ENCODE data around the gene PTPRG.
"Not testable (repeated sequence)": the region's sequence is repeated elsewhere in the genome, so short reads cannot be mapped to it uniquely, and the experiment has no call there.

Gene PTPRG

DNA sequence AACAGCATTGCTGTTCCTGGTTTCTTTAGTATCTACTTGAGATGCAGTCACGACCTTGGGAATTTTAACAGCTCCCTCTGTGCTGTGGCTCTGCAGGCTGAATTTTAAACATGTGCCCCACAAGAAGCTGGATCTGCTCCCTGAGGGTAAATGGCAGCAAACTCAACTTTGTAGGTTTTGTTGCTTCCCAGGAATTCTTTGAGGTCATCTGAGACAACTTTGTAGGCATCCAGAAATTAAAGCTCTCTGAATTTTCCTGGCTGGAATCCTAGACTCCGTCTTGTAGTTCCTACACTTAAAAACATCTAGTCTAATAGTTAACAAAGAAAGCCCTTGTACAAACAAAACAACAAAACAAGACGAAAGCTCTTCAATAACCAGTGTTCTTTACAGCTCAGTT, 445.7 kb downstream of the PTPRG start:
- no peak for DNase-seq (ENCODE audit: low read depth in 2 of 2)

DNA sequence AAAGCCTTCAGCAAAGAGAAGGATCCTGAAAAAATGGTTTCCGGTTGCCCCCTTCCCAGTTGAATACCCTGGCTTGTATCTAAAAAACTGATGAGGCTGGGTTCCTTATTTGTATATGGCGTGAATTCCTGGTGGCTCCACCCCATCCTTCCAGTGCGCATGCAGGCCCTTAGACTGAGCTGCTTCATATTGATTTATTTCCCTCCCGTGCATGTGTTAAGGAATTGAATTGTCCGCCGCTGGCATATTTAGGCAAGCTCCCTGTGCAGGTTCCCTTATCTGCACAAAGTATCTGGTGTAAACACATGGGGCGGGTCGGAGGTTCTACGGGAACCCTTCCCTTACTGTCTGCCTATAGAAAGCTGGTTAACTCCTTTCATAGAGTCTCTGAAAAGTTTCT, 449.6 kb downstream of the PTPRG start:
- no peak for DNase-seq (ENCODE audit: low read depth in 2 of 2)

DNA sequence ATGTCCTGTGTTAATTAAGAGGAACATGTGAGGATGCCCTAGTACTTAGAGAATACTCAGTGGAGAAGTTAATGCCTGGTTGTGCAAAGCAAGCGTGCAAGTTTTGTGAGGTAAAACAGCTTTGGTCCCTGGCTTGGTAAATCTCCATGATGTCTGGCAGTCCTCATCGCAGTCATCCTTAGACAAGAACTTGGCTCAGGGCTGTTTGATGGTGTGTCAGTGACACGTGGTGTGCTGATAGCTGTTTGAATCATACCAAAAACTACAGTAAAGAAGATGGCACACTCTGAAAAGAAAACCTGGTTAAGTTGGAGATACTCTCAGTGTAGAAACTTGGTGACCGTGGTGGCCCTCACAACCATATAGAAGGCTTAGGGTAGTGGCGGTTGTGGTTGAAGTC, 450.3 kb downstream of the PTPRG start:
- DNase-seq (ENCODE audit: low read depth in 2 of 2) = no peak

DNA sequence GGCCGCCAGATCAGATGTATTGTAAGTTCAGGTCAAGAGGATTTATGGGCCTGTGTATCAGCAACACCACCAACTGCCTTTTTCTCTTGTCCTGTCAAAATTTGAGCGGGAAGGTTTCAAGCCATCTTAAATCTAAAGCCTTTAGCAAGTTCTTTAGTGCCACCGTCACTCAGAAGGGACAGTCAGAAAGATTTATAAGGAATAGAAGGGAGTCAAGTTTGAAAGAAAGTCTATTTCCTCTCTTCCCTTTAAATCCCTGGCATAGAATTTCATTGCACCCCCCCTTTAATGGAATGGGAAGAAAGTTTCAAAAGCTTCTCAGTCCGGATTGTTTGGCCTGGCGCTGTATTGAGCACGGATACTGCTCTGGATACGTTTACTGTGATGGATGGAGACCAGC, 452.6 kb downstream of the PTPRG start:
- no peak for DNase-seq (ENCODE audit: low read depth in 2 of 2)

DNA sequence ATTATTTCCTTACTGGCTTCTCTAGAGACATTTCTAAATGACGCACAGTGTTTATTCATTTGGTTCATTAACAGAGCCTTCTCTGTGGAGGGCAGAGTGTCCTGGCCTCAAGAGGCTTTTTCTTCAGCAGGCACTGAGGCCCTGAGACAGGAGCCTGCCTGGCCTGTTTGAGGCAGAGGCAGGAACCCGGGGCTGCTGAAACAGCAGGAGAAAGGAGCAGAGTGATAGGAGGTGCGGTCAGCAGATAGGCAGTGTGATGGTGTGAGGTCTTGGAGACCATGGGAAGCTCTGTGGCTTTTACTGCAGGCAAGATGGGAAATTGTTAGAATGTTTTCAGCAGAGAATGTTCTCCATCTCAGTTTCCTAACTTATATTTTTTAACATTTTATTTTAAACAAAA, 453.7 kb downstream of the PTPRG start:
- no peak for DNase-seq (ENCODE audit: low read depth in 2 of 2)

DNA sequence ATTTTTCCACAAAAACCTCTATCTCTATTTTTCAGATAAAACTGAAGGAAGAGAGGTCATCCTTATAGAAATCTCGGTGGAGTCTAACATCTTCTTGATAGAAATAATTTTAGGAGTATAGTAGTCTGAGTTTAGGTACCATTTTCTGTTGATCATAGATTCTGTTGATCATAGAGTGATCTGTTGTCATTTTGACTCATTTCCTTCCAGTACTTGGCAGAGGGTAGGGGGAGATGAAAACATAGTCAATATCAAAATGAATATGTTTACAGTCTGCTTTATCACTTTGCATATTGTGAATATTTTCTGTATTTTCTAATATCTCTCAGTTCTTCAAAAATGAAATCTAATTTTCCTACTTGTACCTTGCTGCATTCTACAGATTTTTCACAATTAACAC, 458.5 kb downstream of the PTPRG start:
- no peak for DNase-seq (ENCODE audit: low read depth in 2 of 2)

DNA sequence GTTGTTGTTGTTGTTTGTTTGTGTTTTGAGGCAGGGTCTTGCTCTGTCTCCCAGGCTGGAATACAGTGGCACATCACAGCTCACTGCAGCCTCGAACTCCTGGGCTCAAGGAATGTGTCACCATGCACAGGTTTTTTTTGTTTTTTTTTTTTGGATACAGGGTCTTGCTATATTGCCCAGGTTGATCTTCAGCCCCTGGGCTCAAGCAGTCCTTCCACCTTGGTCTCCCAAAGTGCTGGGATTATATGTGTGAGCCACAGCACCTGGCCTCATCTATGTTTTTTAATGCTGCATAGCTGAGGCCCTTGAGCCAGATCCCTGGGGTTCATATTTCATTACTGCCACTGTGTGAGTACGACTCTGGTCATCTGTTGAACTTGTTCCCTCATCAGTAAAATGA, 459.3 kb downstream of the PTPRG start:
- no peak for DNase-seq (ENCODE audit: low read depth in 2 of 2)

DNA sequence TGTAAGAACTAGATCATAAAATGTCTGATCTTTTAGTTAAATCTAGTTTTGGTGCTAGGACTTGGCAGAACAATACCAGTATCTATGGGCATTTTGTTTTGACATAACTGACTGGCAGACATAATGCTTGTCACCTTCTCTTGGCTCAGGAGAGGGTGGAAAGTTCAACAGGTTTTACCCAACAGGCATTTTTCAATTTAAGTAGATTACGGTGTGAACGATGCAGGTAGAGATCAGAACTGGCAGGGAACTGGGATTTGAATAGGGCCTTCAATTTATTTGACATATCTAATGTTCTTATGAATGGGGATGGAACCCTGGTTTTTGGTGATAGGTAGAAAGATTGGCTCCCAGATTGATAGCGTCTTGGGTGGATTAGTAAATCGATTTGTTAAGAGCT, 460.9 kb downstream of the PTPRG start:
- DNase-seq (ENCODE audit: low read depth in 2 of 2) = no peak

DNA sequence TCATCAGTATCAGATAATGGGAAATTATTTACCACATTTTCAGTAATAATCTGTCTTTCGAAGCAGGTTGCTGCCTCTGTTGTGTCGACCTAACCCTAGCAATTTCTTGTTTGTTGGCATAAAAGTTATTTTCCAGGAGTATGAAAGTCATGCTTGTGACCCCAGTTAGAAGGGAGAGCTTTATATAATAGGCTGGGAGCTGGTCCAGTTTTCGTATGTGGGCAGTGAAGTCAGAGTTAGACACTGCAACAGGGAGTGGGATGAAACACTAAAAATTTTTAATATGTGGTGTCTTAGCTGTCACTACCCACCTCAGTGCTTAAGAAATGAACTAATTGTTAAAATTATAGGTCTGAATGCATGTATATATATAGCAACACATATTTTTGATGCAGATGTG, 463.5 kb downstream of the PTPRG start:
- no peak for DNase-seq (ENCODE audit: low read depth in 2 of 2)

DNA sequence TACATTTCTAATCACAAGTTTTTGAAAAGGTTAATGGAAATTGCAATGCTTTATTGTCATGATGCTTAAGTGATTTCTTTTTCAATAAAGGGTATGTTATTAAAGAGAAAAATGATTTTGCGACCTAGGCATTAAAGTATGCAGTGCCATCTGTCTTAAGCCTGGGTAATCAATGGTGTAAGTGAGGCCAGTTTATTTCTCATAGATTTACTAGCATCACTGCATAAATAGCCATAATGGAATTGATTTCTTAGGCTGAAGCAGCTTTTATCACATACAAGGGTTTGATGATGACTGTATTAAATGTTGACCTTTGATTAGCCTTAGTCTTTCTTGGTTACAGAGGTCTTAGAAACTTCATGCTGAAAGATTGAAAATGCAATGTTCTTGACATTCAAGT, 464.5 kb downstream of the PTPRG start:
- DNase-seq (ENCODE audit: low read depth in 2 of 2) = no peak

DNA sequence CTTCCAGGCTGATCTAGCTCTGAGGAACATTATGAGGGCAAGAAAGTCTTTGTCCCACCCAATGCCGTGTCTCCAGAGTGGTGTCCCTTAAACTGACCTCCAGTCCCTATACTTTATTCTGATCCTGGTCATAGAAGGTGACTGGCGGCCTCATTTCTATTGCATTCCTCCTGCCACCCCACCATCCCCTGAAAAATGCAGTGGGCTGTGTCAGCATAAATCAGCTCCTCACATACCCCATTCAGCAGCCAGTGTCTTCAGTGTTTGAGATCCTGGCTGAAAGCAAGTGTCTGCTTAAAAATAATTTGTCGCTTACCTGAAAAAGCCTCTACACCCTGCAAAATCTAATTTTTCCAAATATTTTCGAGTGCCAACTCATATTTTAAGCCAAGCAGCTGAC, 465.9 kb downstream of the PTPRG start:
- no peak for DNase-seq (ENCODE audit: low read depth in 2 of 2)

DNA sequence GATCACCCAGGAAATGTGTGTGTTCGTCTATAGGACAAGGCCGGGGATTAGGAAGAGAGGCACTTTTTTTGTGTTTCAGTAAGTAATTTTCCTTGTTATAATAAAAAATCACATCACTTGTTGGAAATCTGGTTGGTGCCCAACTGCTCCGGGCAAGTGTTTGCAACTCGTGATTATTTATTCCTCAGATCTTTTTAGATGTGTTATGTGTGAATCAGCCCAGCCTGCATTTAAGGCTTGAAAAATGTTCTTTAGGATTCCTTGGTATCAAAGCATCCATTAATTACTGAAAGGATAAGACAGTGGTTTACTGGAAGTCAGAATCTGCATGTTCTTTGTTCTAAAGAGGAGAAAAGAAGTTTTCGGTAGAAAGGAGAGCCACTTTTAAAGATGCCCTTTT, 466.4 kb downstream of the PTPRG start:
- DNase-seq (ENCODE audit: low read depth in 2 of 2) = no peak

DNA sequence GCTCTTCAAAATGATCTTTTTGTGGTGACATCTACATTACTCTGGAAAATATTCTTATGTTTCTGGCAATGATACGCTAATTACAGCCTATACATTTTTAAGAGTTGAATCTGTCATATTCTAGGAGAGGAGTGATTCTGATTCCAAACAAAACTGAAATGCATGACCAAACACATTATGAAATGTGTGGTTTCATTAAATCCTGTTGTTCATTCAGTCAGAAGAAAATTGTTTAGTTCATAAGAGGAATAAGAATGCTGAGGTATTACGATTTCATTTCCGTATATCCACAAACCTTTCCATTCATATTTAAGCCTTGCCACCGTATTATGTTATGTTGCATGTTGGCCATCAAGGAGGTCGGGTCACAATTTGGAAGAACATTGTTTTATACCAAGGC, 466.9 kb downstream of the PTPRG start:
- DNase-seq (ENCODE audit: low read depth in 2 of 2) = no peak

DNA sequence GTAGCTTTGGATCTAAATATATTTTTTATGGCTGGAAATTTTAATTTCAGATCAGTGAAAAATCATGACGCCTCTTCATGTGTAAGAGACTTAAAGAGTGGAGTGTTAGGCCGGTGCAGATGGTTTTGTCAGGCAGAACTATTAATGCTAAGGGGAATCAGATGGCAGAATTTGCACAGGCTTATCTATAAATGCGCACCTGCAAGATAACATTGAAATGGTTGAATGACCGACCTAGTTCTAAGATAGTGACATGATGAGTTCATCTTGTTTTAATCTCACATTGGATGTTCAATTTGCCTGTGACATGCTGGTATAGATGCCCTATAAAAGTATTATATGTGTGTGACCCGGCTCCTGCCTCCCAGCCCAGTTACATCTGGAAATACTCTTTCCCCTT, 471.4 kb downstream of the PTPRG start:
- DNase-seq (ENCODE audit: low read depth in 2 of 2) = no peak

DNA sequence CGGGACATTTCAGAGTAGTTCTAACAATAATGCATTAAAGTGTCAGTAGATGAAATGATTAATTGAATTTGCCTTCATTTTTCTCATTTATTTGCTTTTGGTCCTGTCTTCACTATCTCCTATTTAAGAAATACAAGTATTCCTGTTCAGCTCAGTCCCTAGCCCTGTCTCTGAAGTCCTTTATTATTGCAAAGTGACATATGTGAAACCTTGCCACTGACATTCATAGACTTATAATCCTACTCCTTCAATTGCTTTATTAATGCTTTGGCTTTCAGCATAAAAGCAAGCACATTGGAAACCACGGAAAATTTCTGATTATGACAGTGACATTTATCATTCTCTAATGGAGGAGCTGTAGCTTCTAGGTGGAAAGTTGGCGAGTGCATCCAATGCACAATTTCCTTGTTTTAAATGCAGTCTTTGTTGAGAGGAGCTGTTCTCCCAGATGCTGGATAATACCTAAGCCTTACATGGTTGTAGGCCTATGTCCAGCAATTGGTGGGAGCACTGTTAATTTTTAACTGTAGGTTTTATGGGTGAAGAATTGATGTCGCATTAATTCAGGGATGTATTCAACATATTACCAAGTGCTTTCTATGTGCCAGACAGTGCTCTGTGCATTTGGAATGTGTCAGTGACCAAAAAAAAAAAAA, 474.2 kb downstream of the PTPRG start:
- DNase-seq (ENCODE audit: low read depth in 2 of 2) = no peak

DNA sequence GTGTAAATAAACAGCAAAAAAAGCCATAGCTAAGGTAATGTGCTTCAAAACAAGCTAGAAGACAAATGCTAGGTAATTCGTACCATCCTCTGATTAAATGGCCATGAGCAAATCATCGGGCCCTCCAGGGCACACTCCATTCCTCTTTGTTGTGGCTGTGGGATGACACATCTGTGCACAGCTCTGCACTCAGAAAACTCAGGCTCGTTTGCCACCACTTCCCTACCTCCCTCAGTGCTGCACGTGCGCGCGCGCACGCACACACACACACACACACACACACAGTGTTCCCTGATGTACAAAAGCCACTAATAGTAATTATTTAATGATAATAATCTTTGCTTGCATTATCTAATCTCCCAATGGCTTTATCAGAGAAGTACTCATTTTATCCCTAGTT, 475.4 kb downstream of the PTPRG start:
- DNase-seq (ENCODE audit: low read depth in 2 of 2) = no peak

DNA sequence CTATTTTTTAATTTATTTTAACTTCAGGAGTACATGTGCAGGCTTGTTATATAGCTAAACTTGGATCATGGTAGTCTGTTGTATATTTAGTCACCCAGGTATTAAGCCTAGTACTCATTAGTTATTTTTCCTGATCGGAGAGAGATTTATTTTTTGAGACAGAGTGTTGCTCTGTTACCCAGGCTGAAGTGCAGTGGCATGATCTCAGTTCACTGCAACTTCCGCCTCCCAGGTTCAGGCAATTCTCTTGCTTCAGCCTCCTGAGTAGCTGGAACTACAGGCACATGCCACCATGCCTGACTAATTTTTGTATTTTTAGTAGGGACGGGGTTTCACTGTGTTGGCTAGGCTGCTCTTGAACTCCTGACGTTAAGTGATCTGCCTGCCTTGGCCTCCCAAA, 477.4 kb downstream of the PTPRG start:
- DNase-seq (ENCODE audit: low read depth in 2 of 2) = not testable (repeated sequence)

DNA sequence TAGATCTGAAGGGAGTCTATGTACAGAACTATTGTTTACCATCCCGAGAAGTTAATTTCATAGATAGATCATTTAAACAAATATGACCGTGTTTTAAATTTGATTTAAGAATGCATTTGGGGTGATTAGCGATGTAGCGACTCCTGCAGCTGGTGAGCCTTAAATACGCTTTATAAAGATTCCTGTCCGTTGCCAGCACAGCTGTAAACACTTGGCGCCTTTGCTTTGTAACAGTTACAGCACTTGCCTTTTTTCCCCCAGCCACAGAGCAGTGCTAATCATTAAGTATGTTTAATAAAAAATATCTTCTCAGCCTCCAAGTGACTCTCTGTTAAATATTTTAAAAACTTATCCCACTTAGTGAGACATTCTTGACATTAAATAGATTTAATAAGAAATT, 478.2 kb downstream of the PTPRG start:
- no peak for DNase-seq (ENCODE audit: low read depth in 2 of 2)

DNA sequence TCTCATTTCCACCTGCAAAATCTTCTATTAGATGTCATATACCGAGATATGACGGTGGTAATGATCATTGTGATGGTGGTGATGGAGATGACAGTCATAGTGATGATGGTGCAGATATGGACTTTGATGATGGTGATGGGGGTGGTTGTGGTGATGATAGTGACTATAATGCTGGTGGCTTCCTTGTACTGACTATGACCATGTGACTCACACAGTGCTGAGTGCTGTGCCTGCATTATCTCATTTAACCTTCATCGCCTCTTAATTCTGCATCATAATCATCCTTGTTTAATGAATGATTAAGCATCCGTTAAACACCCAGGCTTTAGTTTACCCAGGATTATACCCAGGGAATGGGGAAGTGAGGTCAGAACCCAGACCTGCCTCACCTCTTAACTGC, 480.3 kb downstream of the PTPRG start:
- no peak for DNase-seq (ENCODE audit: low read depth in 2 of 2)

DNA sequence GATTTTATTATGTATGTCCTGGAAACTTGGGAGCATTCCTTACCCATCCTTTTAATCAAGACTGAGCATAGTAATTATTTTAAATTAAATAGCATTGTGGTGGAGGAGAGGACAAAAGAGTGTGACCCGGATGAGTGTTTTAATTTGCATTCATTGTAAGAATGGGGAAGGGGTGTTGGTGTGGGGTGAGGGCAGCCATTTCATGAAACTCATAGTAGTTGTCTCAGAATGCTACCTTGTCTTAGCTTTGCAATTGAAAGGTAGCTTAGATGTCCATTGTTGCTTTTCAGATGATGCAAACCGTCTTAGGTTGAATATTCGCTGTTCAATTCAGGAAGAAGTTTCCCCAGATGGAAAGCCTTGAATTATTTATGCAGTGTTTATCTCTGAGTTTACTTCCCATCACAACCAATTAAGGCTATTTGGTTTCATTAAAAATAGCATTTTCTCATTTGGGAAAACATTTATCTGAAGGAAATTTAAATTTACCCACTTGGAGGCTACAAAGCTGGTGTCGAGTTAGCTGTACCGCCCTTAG, 483.6 kb downstream of the PTPRG start:
- DNase-seq (ENCODE audit: low read depth in 2 of 2) = no peak

DNA sequence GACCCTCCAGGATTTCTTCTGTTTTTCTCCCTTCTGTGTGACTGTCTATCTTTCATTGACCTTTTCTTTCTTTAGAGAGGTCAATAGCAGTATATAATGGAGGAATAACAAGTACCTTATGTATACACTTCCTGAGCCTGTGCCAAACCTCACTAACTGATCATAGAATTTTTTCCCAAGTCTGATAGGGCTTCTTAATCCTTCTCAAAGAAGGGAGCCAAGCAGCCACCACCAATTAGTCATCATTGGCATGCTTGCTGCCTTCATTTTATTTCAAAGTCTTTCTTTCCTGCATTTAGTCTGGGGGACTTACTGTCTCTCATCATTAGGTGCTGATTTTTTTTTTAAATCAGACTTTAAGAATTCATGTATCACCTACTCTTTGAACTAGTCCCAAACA, 485.0 kb downstream of the PTPRG start:
- DNase-seq (ENCODE audit: low read depth in 2 of 2) = no peak

DNA sequence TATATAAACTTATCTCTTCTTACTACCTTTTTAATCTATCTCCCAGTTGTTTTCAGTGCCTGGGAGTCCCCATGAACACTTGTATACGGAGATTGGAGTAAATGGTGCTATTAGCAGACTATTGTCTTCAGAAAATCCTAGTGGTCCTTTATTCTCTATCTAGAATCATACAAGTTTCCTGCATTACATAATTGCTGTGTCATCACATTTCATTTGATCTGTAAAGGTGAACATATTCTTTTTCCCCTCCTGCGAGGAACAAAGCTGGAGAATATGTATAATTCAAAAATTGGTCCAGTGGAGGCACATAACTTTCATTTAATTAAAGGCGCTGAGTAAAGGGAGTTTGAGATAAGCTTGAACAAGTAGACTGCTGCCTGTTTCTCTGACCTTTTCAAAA, 487.2 kb downstream of the PTPRG start:
- no peak for DNase-seq (ENCODE audit: low read depth in 2 of 2)

DNA sequence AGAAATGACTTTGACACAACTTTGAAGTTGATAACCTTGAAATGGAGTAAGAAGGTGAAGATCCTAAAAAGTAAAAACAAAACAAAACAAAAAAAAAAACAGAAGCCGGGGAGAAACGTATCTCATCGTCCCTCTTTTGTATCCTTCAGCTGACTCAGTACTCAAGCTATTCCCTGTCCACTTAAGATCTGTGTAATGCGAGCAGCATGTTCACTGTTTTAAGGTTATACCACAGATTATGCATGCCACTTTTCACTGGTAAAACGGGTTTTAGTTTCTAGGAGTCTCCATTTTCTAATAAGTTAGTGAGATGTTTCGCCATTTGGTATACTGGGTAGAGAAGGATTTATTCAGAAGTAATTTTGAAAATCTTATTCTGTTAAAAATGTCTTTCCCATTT, 487.7 kb downstream of the PTPRG start:
- no peak for DNase-seq (ENCODE audit: low read depth in 2 of 2)

DNA sequence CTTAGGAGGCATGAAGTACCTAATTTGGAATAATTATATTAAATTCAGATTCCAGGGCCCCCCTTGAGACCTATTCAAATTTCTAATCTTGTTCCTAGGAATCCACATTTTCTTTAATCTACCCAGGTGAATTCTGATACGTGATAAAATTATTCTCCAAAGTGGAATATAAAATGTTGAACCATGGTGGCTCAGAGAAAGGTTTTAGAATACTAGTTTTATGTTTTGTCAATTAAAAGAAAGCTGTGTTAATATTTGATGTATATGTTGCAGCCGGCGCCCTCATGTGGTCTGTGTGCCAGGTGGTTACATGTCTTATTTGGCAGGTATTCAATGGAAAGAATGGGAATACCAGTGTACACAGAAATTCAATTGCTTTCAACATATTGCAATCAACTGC, 490.1 kb downstream of the PTPRG start:
- DNase-seq (ENCODE audit: low read depth in 2 of 2) = no peak
